ENCODE measurements around the gene PHACTR2. TPM values are rescaled to one million over a fixed set of nuclear protein-coding genes. Genes with fewer than 3 reads are reported as not detected.
"Not testable (repeated sequence)": the region's sequence is repeated elsewhere in the genome, so short reads cannot be mapped to it uniquely, and the experiment has no call there.

The PHACTR2 gene
- total and polyA plus RNA-seq, 7 donors = 4.2 to 51.9 (median 17.6) TPM

GRCh38 chr6:143634486-143634885 is 43.3 kb upstream of the PHACTR2 start:
- intact Hi-C loops (cut with DNase I) = no loop called here
- Histone ChIP-seq H3K9me3 (no peaks in the 10 kb centered on the region), H3K36me3 (no peaks in the 10 kb centered on the region), H3K27me3 (no peaks in the 10 kb centered on the region), H3K4me3 (no peak overlapping the region), H3K27ac (no peak overlapping the region), H3K4me1 (peaks cover 0 to 15% (median 11%) of the 10 kb centered on the region in 4 donors)
- DNase-seq = no peak
- 47 to 63% methylated on average over 2 of the region's 2 CpGs for WGBS, 2 donors
- TF ChIP-seq POLR2A (IDR thresholded peaks at IDR 0.05) = no peak
- TF ChIP-seq POLR2AphosphoS5 (IDR thresholded peaks at IDR 0.05) = no peak
- TF ChIP-seq EP300 (IDR thresholded peaks at IDR 0.05) = no peak
- no peak for TF ChIP-seq CTCF (IDR thresholded peaks at IDR 0.05)

GRCh38 chr6:143637691-143638090 is 40.1 kb upstream of the PHACTR2 start:
- no peak for DNase-seq
- no peaks in the 10 kb centered on the region for H3K36me3 ChIP-seq
- WGBS, 2 donors = 63 to 87% methylated on average over 3 of the region's 3 CpGs
- TF ChIP-seq CTCF (IDR thresholded peaks at IDR 0.05) (no peak), EP300 (IDR thresholded peaks at IDR 0.05) (no peak), POLR2AphosphoS5 (IDR thresholded peaks at IDR 0.05) (no peak), POLR2A (IDR thresholded peaks at IDR 0.05) (no peak)
- no peak overlapping the region for H3K27ac ChIP-seq
- peaks cover 0 to 9% (median 3%) of the 10 kb centered on the region in 4 donors for H3K4me1 ChIP-seq
- no peak overlapping the region for H3K4me3 ChIP-seq
- no peaks in the 10 kb centered on the region for H3K9me3 ChIP-seq
- intact Hi-C loops (cut with DNase I) = no loop called here
- H3K27me3 ChIP-seq = no peaks in the 10 kb centered on the region

GRCh38 chr6:143642403-143642802 is 35.4 kb upstream of the PHACTR2 start:
- Histone ChIP-seq H3K27ac (no peak overlapping the region), H3K36me3 (no peaks in the 10 kb centered on the region), H3K9me3 (no peaks in the 10 kb centered on the region), H3K4me3 (no peak overlapping the region), H3K4me1 (no peaks in the 10 kb centered on the region), H3K27me3 (no peaks in the 10 kb centered on the region)
- DNase-seq = no peak
- no peak for TF ChIP-seq POLR2AphosphoS5 (IDR thresholded peaks at IDR 0.05)
- TF ChIP-seq POLR2A (IDR thresholded peaks at IDR 0.05) = no peak
- TF ChIP-seq EP300 (IDR thresholded peaks at IDR 0.05) = no peak
- TF ChIP-seq CTCF (IDR thresholded peaks at IDR 0.05) = no peak
- intact Hi-C loops (cut with DNase I) = no loop called here
- WGBS, 2 donors = 70 to 88% methylated on average over 2 of the region's 2 CpGs

- H3K36me3 ChIP-seq = no peaks in the 10 kb centered on the region
- H3K9me3 ChIP-seq = no peaks in the 10 kb centered on the region
- TF ChIP-seq EP300 (IDR thresholded peaks at IDR 0.05) (no peak), POLR2A (IDR thresholded peaks at IDR 0.05) (no peak), POLR2AphosphoS5 (IDR thresholded peaks at IDR 0.05) (no peak), CTCF (IDR thresholded peaks at IDR 0.05) (no peak)
- H3K4me1 ChIP-seq = no peaks in the 10 kb centered on the region
- DNase-seq = no peak
- intact Hi-C loops (cut with DNase I) = no loop called here
- no peak overlapping the region for H3K4me3 ChIP-seq
- H3K27me3 ChIP-seq = no peaks in the 10 kb centered on the region
- no peak overlapping the region for H3K27ac ChIP-seq
- WGBS, 2 donors = 87 to 88% methylated on average over 3 of the region's 3 CpGs
Observed at GRCh38 chr6:143647191-143647590, 30.6 kb upstream of the PHACTR2 start.

- 67 to 89% methylated on average over 6 of the region's 6 CpGs for WGBS, 2 donors
- no peak for DNase-seq
- TF ChIP-seq POLR2AphosphoS5 (IDR thresholded peaks at IDR 0.05) (no peak), EP300 (IDR thresholded peaks at IDR 0.05) (no peak), POLR2A (IDR thresholded peaks at IDR 0.05) (no peak), CTCF (IDR thresholded peaks at IDR 0.05) (no peak)
- Histone ChIP-seq H3K4me1 (peaks cover 0 to 2% (median 0%) of the 10 kb centered on the region in 4 donors), H3K36me3 (no peaks in the 10 kb centered on the region), H3K4me3 (no peak overlapping the region), H3K9me3 (no peaks in the 10 kb centered on the region), H3K27me3 (no peaks in the 10 kb centered on the region), H3K27ac (no peak overlapping the region)
- intact Hi-C loops (cut with DNase I) = no loop called here
Observed at GRCh38 chr6:143647732-143648131, 30.0 kb upstream of the PHACTR2 start.

- H3K4me1 ChIP-seq; H3K36me3 ChIP-seq; H3K4me3 ChIP-seq; H3K9me3 ChIP-seq; H3K27ac ChIP-seq; DNase-seq; intact Hi-C loops (cut with DNase I); H3K27me3 ChIP-seq: not testable (repeated sequence)
- WGBS, 2 donors = 98 to 100% methylated on average over 1 of the region's 1 CpG
Observed at GRCh38 chr6:143649319-143649718, 28.4 kb upstream of the PHACTR2 start.

- H3K36me3 ChIP-seq; H3K4me3 ChIP-seq; DNase-seq; H3K9me3 ChIP-seq; intact Hi-C loops (cut with DNase I); H3K27me3 ChIP-seq; H3K27ac ChIP-seq; H3K4me1 ChIP-seq: not testable (repeated sequence)
- WGBS, 2 donors = 96 to 98% methylated on average over 4 of the region's 4 CpGs
Observed at GRCh38 chr6:143651328-143651727, 26.4 kb upstream of the PHACTR2 start.
